GM19324 (cell line): ENCODE data around the gene TPSB2.

ENCODE experiments used
- ATAC-seq: cut with Tn5 transposase; IDR thresholded peaks from one replicate; pipeline ENCODE4 v1.9.1; 2021; ENCODE audit warnings: mild to moderate bottlenecking, moderate library complexity; ENCODE audit not compliant: unreplicated experiment, low FRiP score

The TPSB2 gene

GRCh38 chr16:1222553-1223354 lies 7.2 kb downstream of the TPSB2 start:
- ATAC-seq: no peak

GRCh38 chr16:1221628-1222552 lies 8.1 kb downstream of the TPSB2 start:
- no peak for ATAC-seq

GRCh38 chr16:1220841-1221627 lies 8.9 kb downstream of the TPSB2 start:
- ATAC-seq: no peak

GRCh38 chr16:1220098-1220728 lies 9.8 kb downstream of the TPSB2 start:
- ATAC-seq: no peak

- ATAC-seq: no peak
Observed at GRCh38 chr16:1218930-1219611, 10.9 kb downstream of the TPSB2 start.

- ATAC-seq: no peak
Observed at GRCh38 chr16:1218061-1218929, 11.7 kb downstream of the TPSB2 start.

GRCh38 chr16:1217526-1217925 lies 12.5 kb downstream of the TPSB2 start:
- no peak for ATAC-seq

- ATAC-seq: no peak
Observed at GRCh38 chr16:1216681-1217400, 13.1 kb downstream of the TPSB2 start.

- ATAC-seq: no peak
Observed at GRCh38 chr16:1216296-1216619, 13.7 kb downstream of the TPSB2 start.

GRCh38 chr16:1215574-1216295 lies 14.2 kb downstream of the TPSB2 start:
- ATAC-seq: no peak

GRCh38 chr16:1214719-1215118 lies 15.3 kb downstream of the TPSB2 start:
- ATAC-seq: no peak

GRCh38 chr16:1213796-1214372 lies 16.1 kb downstream of the TPSB2 start:
- ATAC-seq: no peak

- ATAC-seq: no peak
Observed at GRCh38 chr16:1213231-1213630, 16.8 kb downstream of the TPSB2 start.

- ATAC-seq: no peak
Observed at GRCh38 chr16:1212616-1213194, 17.3 kb downstream of the TPSB2 start.

GRCh38 chr16:1211451-1212268 lies 18.3 kb downstream of the TPSB2 start:
- no peak for ATAC-seq

GRCh38 chr16:1210461-1210860 lies 19.5 kb downstream of the TPSB2 start:
- no peak for ATAC-seq
